ENCODE results near the gene S100A10. TPM values are rescaled to one million over a fixed set of nuclear protein-coding genes. Genes with fewer than 3 reads are reported as not detected.

The S100A10 gene
- total and polyA plus RNA-seq, 4 donors, result 7.0 to 99.5 (median 35.4) TPM

- no peaks in the 10 kb centered on the region for H3K9me3 ChIP-seq (ENCODE audit: control insufficient read depth in 4 of 4, low read length in 3 of 4)
- no peaks in the 10 kb centered on the region for H3K36me3 ChIP-seq (ENCODE audit: control insufficient read depth in 4 of 4, insufficient read depth in 3 of 4, low read depth in 1 of 4, low read length in 3 of 4)
- no peak overlapping the region for H3K9ac ChIP-seq (ENCODE audit: low read depth in 1 of 2, low read length in 2 of 2)
- no peaks in the 10 kb centered on the region for H3K27me3 ChIP-seq (ENCODE audit: control insufficient read depth in 4 of 4, insufficient read depth in 4 of 4, low read length in 3 of 4)
- no peak for TF ChIP-seq JUND (IDR thresholded peaks at IDR 0.05)
- TF ChIP-seq HNF4A (conservative IDR thresholded peaks at IDR 0.05), result no peak
- TF ChIP-seq, protein P1, sequence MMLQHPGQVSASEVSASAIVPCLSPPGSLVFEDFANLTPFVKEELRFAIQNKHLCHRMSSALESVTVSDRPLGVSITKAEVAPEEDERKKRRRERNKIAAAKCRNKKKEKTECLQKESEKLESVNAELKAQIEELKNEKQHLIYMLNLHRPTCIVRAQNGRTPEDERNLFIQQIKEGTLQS (IDR thresholded peaks at IDR 0.05), result no peak
- TF ChIP-seq, protein P2, sequence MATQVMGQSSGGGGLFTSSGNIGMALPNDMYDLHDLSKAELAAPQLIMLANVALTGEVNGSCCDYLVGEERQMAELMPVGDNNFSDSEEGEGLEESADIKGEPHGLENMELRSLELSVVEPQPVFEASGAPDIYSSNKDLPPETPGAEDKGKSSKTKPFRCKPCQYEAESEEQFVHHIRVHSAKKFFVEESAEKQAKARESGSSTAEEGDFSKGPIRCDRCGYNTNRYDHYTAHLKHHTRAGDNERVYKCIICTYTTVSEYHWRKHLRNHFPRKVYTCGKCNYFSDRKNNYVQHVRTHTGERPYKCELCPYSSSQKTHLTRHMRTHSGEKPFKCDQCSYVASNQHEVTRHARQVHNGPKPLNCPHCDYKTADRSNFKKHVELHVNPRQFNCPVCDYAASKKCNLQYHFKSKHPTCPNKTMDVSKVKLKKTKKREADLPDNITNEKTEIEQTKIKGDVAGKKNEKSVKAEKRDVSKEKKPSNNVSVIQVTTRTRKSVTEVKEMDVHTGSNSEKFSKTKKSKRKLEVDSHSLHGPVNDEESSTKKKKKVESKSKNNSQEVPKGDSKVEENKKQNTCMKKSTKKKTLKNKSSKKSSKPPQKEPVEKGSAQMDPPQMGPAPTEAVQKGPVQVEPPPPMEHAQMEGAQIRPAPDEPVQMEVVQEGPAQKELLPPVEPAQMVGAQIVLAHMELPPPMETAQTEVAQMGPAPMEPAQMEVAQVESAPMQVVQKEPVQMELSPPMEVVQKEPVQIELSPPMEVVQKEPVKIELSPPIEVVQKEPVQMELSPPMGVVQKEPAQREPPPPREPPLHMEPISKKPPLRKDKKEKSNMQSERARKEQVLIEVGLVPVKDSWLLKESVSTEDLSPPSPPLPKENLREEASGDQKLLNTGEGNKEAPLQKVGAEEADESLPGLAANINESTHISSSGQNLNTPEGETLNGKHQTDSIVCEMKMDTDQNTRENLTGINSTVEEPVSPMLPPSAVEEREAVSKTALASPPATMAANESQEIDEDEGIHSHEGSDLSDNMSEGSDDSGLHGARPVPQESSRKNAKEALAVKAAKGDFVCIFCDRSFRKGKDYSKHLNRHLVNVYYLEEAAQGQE (IDR thresholded peaks at IDR 0.05), result no peak
- TF ChIP-seq EGR1 (IDR thresholded peaks at IDR 0.05; ENCODE audit: low read depth in 2 of 2), result no peak
- no peak for TF ChIP-seq YY1 (IDR thresholded peaks at IDR 0.05)
- TF ChIP-seq HNF4G (IDR thresholded peaks at IDR 0.05), result no peak
- no peak for TF ChIP-seq RXRA (IDR thresholded peaks at IDR 0.05)
- TF ChIP-seq NR2F2 (IDR thresholded peaks at IDR 0.05), result no peak
- 64% methylated on average over 2 of the region's 2 CpGs for WGBS
- H3K4me3 ChIP-seq (ENCODE audit: low read depth in 1 of 3, low read length in 3 of 3), result no peak overlapping the region
- H3K27ac ChIP-seq (ENCODE audit: low read depth in 1 of 2, low read length in 2 of 2), result no peak overlapping the region
- peaks cover 0 to 7% (median 2%) of the 10 kb centered on the region in 4 donors for H3K4me1 ChIP-seq (ENCODE audit: control insufficient read depth in 4 of 4, insufficient read depth in 4 of 4, low read length in 3 of 4)
- no peak for DNase-seq (ENCODE audit: low spot score)
These were observed 34.7 kb downstream of the S100A10 start for GRCh38 chr1:151958959-151959358.

GRCh38 chr1:151956957-151957497, 36.6 kb downstream of the S100A10 start:
- Histone ChIP-seq H3K27me3 (ENCODE audit: control insufficient read depth in 4 of 4, insufficient read depth in 4 of 4, low read length in 3 of 4) (no peaks in the 10 kb centered on the region), H3K4me3 (ENCODE audit: low read depth in 1 of 3, low read length in 3 of 3) (no peak overlapping the region), H3K27ac (ENCODE audit: low read depth in 1 of 2, low read length in 2 of 2) (no peak overlapping the region), H3K4me1 (ENCODE audit: control insufficient read depth in 4 of 4, insufficient read depth in 4 of 4, low read length in 3 of 4) (peaks cover 0 to 7% (median 2%) of the 10 kb centered on the region in 4 donors), H3K9ac (ENCODE audit: low read depth in 1 of 2, low read length in 2 of 2) (no peak overlapping the region), H3K36me3 (ENCODE audit: control insufficient read depth in 4 of 4, insufficient read depth in 3 of 4, low read depth in 1 of 4, low read length in 3 of 4) (no peaks in the 10 kb centered on the region), H3K9me3 (ENCODE audit: control insufficient read depth in 4 of 4, low read length in 3 of 4) (no peaks in the 10 kb centered on the region)
- no peak for DNase-seq (ENCODE audit: low spot score)
- TF ChIP-seq EGR1 (IDR thresholded peaks at IDR 0.05; ENCODE audit: low read depth in 2 of 2), result no peak
- TF ChIP-seq, protein P3, sequence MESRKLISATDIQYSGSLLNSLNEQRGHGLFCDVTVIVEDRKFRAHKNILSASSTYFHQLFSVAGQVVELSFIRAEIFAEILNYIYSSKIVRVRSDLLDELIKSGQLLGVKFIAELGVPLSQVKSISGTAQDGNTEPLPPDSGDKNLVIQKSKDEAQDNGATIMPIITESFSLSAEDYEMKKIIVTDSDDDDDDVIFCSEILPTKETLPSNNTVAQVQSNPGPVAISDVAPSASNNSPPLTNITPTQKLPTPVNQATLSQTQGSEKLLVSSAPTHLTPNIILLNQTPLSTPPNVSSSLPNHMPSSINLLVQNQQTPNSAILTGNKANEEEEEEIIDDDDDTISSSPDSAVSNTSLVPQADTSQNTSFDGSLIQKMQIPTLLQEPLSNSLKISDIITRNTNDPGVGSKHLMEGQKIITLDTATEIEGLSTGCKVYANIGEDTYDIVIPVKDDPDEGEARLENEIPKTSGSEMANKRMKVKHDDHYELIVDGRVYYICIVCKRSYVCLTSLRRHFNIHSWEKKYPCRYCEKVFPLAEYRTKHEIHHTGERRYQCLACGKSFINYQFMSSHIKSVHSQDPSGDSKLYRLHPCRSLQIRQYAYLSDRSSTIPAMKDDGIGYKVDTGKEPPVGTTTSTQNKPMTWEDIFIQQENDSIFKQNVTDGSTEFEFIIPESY (IDR thresholded peaks at IDR 0.05), result no peak
- TF ChIP-seq SP1 (IDR thresholded peaks at IDR 0.05), result no peak
- TF ChIP-seq, protein P4, sequence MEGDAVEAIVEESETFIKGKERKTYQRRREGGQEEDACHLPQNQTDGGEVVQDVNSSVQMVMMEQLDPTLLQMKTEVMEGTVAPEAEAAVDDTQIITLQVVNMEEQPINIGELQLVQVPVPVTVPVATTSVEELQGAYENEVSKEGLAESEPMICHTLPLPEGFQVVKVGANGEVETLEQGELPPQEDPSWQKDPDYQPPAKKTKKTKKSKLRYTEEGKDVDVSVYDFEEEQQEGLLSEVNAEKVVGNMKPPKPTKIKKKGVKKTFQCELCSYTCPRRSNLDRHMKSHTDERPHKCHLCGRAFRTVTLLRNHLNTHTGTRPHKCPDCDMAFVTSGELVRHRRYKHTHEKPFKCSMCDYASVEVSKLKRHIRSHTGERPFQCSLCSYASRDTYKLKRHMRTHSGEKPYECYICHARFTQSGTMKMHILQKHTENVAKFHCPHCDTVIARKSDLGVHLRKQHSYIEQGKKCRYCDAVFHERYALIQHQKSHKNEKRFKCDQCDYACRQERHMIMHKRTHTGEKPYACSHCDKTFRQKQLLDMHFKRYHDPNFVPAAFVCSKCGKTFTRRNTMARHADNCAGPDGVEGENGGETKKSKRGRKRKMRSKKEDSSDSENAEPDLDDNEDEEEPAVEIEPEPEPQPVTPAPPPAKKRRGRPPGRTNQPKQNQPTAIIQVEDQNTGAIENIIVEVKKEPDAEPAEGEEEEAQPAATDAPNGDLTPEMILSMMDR (IDR thresholded peaks at IDR 0.05; ENCODE audit: low read depth, low read length, missing input control), result no peak
- TF ChIP-seq HNF4G (IDR thresholded peaks at IDR 0.05), result no peak
- TF ChIP-seq NR2F2 (IDR thresholded peaks at IDR 0.05), result no peak
- TF ChIP-seq JUND (IDR thresholded peaks at IDR 0.05), result no peak
- TF ChIP-seq, protein P2 (IDR thresholded peaks at IDR 0.05), result no peak
- no peak for TF ChIP-seq FOXA1 (IDR thresholded peaks at IDR 0.05)
- no peak for TF ChIP-seq HNF4A (conservative IDR thresholded peaks at IDR 0.05)
- TF ChIP-seq FOXA2 (IDR thresholded peaks at IDR 0.05), result no peak
- TF ChIP-seq, protein P1 (IDR thresholded peaks at IDR 0.05), result no peak
- TF ChIP-seq TAF1 (conservative IDR thresholded peaks at IDR 0.05), result no peak
- no peak for TF ChIP-seq GABPA (IDR thresholded peaks at IDR 0.05 in 1 of 2, conservative IDR thresholded peaks at IDR 0.05 in 1 of 2)
- no peak for TF ChIP-seq MAX (IDR thresholded peaks at IDR 0.05)
- TF ChIP-seq RAD21 (IDR thresholded peaks at IDR 0.05), result no peak
- TF ChIP-seq YY1 (IDR thresholded peaks at IDR 0.05), result no peak
- TF ChIP-seq RXRA (IDR thresholded peaks at IDR 0.05), result no peak
- 90% methylated on average over 3 of the region's 3 CpGs for WGBS
